Stomach smooth muscle (tissue), 2 donors: ENCODE results near the gene ARMC2.

Experiments used
- H3K27ac ChIP-seq: one replicate; pipeline ENCODE4 v1.7.0; 2013; ENCODE audit warnings: mild to moderate bottlenecking, low read length, inconsistent platforms
- H3K27me3 ChIP-seq, 2 donors: one replicate each; pipeline ENCODE4 v1.7.0; 2013; ENCODE audit warnings: low read length in 2 of 2; ENCODE audit not compliant: insufficient read depth in 2 of 2, control insufficient read depth in 1 of 2
- H3K36me3 ChIP-seq, 2 donors: one replicate each; pipeline ENCODE4 v1.7.0; 2013; ENCODE audit warnings: low read length in 2 of 2; ENCODE audit not compliant: control insufficient read depth in 2 of 2, insufficient read depth in 2 of 2
- H3K4me1 ChIP-seq: one replicate; pipeline ENCODE4 v1.7.0; 2013; ENCODE audit warnings: low read length; ENCODE audit not compliant: control insufficient read depth, insufficient read depth
- H3K4me3 ChIP-seq, 2 donors: one replicate each; pipeline ENCODE4 v1.7.0; 2013; ENCODE audit warnings: low read length in 2 of 2
- H3K9ac ChIP-seq, 2 donors: one replicate each; pipeline ENCODE4 v1.7.0; 2013; ENCODE audit warnings: low read length in 2 of 2, mild to moderate bottlenecking in 1 of 2
- H3K9me3 ChIP-seq, 2 donors: one replicate each; pipeline ENCODE4 v1.7.0; 2013; ENCODE audit warnings: low read length in 2 of 2; ENCODE audit not compliant: control insufficient read depth in 2 of 2
- donor health status: healthy.
- donor health status: Pancreatic carcinoma.

ARMC2 gene

DNA sequence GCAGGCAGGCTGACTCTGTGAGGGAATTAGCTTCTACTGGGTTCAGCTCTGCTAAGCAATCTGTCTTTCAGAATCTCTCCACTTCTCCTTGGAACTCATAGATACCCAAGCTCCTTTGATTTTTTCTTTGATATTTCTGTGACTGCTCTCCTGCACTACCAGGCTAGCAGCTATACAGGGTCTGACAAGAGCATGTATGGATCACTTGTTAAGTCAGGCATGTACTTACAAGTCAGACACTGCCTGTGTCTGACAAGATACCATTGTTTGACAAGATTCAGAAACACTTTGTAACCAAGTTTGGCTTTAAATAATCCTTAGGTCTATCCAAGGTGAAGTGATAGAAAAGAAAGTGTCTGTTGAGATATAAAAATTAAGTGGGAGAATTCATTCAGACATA, 167.0 kb downstream of the ARMC2 start:
- no peaks in the 10 kb centered on the region for H3K4me1 ChIP-seq
- no peaks in the 10 kb centered on the region for H3K36me3 ChIP-seq
- H3K4me3 ChIP-seq, result no peak overlapping the region
- no peak overlapping the region for H3K27ac ChIP-seq
- H3K9ac ChIP-seq, result no peak overlapping the region
- no peaks in the 10 kb centered on the region for H3K9me3 ChIP-seq
- H3K27me3 ChIP-seq, result no peaks in the 10 kb centered on the region

DNA sequence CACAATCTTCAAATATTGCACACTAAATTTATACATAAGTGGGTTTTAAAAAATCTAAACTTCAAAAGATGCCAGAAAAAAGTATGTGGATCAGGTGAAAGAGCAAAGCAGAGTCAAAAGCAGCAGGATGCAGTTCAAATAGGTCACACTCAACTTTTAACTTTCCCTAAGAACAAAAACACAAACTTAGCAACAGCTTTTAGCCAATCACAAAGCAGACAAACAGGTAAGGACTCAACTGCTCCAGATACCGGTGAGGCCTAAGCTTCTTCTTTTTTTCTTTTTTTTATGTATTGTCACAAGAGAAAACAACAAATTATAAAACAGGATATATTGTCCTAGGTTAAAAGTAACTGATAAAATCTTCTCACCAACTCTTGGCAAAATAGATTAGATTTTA, 171.7 kb downstream of the ARMC2 start:
- no peaks in the 10 kb centered on the region for H3K9me3 ChIP-seq
- H3K4me1 ChIP-seq, result no peaks in the 10 kb centered on the region
- H3K27ac ChIP-seq, result no peak overlapping the region
- no peaks in the 10 kb centered on the region for H3K27me3 ChIP-seq
- H3K9ac ChIP-seq, result no peak overlapping the region
- no peak overlapping the region for H3K4me3 ChIP-seq
- no peaks in the 10 kb centered on the region for H3K36me3 ChIP-seq

GRCh38 chr6:109021870-109022269, 173.6 kb downstream of the ARMC2 start:
- no peaks in the 10 kb centered on the region for H3K9me3 ChIP-seq
- H3K36me3 ChIP-seq, result no peaks in the 10 kb centered on the region
- H3K4me3 ChIP-seq, result no peak overlapping the region
- H3K27ac ChIP-seq, result no peak overlapping the region
- no peak overlapping the region for H3K9ac ChIP-seq
- no peaks in the 10 kb centered on the region for H3K27me3 ChIP-seq
- no peaks in the 10 kb centered on the region for H3K4me1 ChIP-seq

- Histone ChIP-seq H3K4me3 (no peak overlapping the region), H3K4me1 (no peaks in the 10 kb centered on the region), H3K27ac (no peak overlapping the region), H3K9ac (no peak overlapping the region), H3K9me3 (no peaks in the 10 kb centered on the region), H3K27me3 (no peaks in the 10 kb centered on the region), H3K36me3 (no peaks in the 10 kb centered on the region)
Measured at GRCh38 chr6:109023356-109023925, 175.2 kb downstream of the ARMC2 start.
